Uterus (tissue), 4 donors: Measurements from ENCODE around the gene MRPS31. TPM values are rescaled to one million over a fixed set of nuclear protein-coding genes. Genes with fewer than 3 reads are reported as not detected.

ENCODE experiments used
- DNase-seq, 2 donors: peaks; one replicate each; pipeline ENCODE4 v3.0.0-alpha.2; 2019 to 2020
- H3K27ac ChIP-seq, 2 donors: fragments of 200-600 bp; sonication (generic); 1 replicate in 1 of 2; 2 replicates in 1 of 2; pipeline ENCODE4 v1.5.1; 2016 to 2018
- H3K27me3 ChIP-seq, 2 donors: fragments of 200-600 bp; sonication (generic); one replicate each; pipeline ENCODE4 v1.5.1; 2018 to 2019; ENCODE audit warnings: control low read depth in 1 of 2
- H3K36me3 ChIP-seq, 2 donors: fragments of 200-600 bp; sonication (generic); one replicate each; pipeline ENCODE4 v1.5.1; 2019; ENCODE audit warnings: control low read depth in 1 of 2
- H3K4me1 ChIP-seq, 2 donors: fragments of 200-600 bp; sonication (generic); one replicate each; pipeline ENCODE4 v1.5.1; 2018 to 2019; ENCODE audit warnings: control low read depth in 1 of 2
- H3K4me3 ChIP-seq, 2 donors: fragments of 200-600 bp; sonication (generic); 1 replicate in 1 of 2; 2 replicates in 1 of 2; pipeline ENCODE4 v1.5.1; 2018 to 2019; ENCODE audit warnings: mild to moderate bottlenecking in 1 of 2
- H3K9me3 ChIP-seq, 2 donors: fragments of 200-600 bp; sonication (generic); one replicate each; pipeline ENCODE4 v1.5.1; 2019; ENCODE audit warnings: control low read depth in 1 of 2
- POLR2A ChIP-seq, 2 donors: fragments of 450-650 bp; IDR thresholded peaks; one replicate each; pipeline ENCODE4 v1.6.1; 2016; ENCODE audit warnings: antibody characterized with exemption in 2 of 2, mild to moderate bottlenecking in 1 of 2, moderate library complexity in 1 of 2
- intact Hi-C: fragments of 100-400 bp; cut with DNase I; formaldehyde crosslinking; loops from one replicate; pipeline ENCODE4 v1.15.1; 2023; ENCODE audit warnings: low total_unique reads
- total RNA-seq, 4 donors: library from RNA; depleted of rRNA in 3 of 4; stranded (reverse); fragments of >200 nt in 3 of 4; gene quantifications; one replicate each; pipeline versions ENCODE4 v1.1.0 to v1.2.4, GENCODE V29; 2014 to 2023
- TF ChIP-seq, protein P1 (sequence below), 4 experiments: fragments of 200-600 bp in 2 of 4; fragments of 450-650 bp in 2 of 4; sonication (generic) in 2 of 4; IDR thresholded peaks; one replicate each; pipeline ENCODE4 v1.5.1; 2016 to 2019; ENCODE audit warnings: antibody characterized with exemption in 4 of 4, mild to moderate bottlenecking in 2 of 4, moderate library complexity in 1 of 4
- donor health status: DM: yes; HTN: yes; CAD: no.

Gene MRPS31
- total RNA-seq, 4 donors from 2014 or later, result 6.1 to 31.5 (median 27.9) TPM

DNA sequence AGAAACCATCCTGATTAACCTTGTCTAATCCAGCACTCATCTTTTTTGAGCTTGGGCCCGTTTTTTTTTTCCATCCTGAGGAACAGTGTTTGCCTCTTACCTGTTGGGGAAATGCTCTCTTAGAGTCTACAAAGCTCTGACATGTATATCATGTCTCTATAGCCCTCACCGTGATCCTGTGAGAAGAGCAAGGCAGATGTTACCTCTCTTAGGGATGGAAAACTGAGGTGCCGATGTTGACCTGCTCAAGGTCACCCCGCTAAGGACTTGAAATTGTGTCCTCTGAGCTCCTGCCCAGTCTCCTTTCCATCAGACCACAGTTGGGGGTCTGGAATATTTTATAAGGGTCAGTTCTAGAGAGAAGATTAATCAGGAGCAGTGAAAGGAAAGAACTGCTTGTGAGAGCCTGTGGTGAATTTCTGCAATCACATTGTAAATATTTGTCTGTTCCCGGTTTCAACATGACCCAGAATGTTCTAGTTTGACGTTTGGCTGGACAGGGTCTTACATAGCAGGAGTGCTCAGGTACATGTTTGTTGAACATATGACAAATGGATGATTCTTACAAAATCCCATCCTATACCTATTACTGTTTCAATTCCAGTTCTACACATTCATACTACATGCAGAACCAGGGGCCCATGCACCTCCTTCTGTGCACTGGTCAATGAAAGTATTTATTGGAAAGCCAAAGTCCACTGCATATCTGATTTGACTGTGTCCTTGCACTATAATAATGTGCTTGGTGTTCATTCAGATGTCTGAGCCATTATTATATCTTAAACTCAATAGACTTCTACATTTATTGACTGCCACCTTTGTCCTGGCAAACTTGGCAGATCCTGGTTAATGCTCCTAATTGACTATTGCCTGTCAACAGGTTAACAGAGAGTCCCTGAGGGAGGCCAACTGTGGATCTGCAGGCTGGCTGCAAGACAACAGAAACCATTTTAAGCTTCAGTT lies 30.5 kb upstream of the MRPS31 start:
- Histone ChIP-seq H3K27ac (no peak overlapping the region), H3K27me3 (no peaks in the 10 kb centered on the region), H3K4me1 (no peaks in the 10 kb centered on the region), H3K36me3 (no peaks in the 10 kb centered on the region), H3K9me3 (no peaks in the 10 kb centered on the region), H3K4me3 (no peak overlapping the region)
- intact Hi-C loops, result no loop called here
- TF ChIP-seq POLR2A (IDR thresholded peaks at IDR 0.05), result no peak
- TF ChIP-seq, protein P1, sequence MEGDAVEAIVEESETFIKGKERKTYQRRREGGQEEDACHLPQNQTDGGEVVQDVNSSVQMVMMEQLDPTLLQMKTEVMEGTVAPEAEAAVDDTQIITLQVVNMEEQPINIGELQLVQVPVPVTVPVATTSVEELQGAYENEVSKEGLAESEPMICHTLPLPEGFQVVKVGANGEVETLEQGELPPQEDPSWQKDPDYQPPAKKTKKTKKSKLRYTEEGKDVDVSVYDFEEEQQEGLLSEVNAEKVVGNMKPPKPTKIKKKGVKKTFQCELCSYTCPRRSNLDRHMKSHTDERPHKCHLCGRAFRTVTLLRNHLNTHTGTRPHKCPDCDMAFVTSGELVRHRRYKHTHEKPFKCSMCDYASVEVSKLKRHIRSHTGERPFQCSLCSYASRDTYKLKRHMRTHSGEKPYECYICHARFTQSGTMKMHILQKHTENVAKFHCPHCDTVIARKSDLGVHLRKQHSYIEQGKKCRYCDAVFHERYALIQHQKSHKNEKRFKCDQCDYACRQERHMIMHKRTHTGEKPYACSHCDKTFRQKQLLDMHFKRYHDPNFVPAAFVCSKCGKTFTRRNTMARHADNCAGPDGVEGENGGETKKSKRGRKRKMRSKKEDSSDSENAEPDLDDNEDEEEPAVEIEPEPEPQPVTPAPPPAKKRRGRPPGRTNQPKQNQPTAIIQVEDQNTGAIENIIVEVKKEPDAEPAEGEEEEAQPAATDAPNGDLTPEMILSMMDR (IDR thresholded peaks at IDR 0.05), result no peak
- no peak for DNase-seq

DNA sequence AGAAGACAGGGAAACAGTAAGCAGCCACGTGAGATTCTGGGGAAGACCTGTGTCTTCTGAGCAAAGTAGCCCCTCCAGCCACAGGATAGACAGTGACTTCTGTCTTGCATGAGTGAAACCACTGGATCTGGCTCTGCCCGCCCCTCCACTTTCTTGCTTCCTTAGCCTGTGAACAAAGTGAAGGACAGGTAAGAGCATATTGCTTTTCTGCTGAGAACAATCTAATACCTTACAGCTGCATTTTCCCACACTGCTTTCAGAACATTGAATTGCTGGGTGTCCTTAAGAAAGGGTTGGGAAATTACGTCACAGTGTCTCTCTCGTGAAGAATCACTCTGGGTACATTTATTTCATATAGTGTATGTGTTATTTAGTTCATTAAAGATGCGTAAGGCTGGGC lies 29.6 kb upstream of the MRPS31 start:
- DNase-seq, result no peak
- Histone ChIP-seq H3K27me3 (no peaks in the 10 kb centered on the region), H3K27ac (no peak overlapping the region), H3K4me3 (no peak overlapping the region), H3K4me1 (no peaks in the 10 kb centered on the region), H3K9me3 (no peaks in the 10 kb centered on the region), H3K36me3 (no peaks in the 10 kb centered on the region)
- TF ChIP-seq, protein P1 (IDR thresholded peaks at IDR 0.05), result no peak
- no peak for TF ChIP-seq POLR2A (IDR thresholded peaks at IDR 0.05)
- intact Hi-C loops, result no loop called here

DNA sequence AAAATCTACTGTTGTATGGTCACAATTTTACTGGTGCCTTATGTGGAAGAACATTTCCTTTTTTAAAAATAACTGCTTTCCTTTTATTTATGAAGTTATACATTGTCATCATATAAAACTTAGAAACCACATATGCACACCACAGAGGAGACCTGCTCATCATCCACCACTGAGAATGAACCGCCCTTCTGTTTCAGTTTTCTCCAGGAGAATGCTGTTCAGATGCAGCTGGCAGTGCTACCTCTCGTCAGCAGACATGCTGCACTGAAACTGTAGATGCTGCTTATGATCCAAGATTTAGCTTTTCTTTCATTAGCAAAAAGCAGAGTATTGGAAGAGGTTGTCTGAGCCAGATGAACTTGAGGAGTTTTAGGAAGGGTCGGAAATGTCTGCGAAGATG lies 28.5 kb upstream of the MRPS31 start:
- Histone ChIP-seq H3K4me3 (no peak overlapping the region), H3K4me1 (no peaks in the 10 kb centered on the region), H3K27me3 (no peaks in the 10 kb centered on the region), H3K36me3 (no peaks in the 10 kb centered on the region), H3K27ac (no peak overlapping the region), H3K9me3 (no peaks in the 10 kb centered on the region)
- intact Hi-C loops, result no loop called here
- DNase-seq, result no peak
- TF ChIP-seq, protein P1 (IDR thresholded peaks at IDR 0.05), result no peak
- TF ChIP-seq POLR2A (IDR thresholded peaks at IDR 0.05), result no peak

DNA sequence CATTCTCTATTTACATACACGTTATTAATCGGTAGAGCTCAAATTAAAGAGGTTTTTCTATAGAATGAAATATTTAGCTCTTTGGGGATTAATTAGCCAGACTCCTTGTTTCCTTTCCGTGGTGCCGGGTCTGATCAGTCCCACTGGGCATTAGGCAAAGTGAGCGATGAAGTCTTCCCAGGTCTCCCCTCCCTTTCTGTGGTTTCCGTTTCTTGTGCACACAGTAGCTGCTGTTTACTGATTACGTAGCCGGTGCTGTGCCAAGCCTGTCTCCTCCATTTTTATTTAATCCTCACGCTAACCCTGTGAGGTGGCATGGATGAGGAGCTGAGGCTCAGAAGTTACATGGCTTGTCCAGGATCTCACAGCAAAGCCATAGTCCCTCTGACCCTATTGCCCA lies 27.4 kb upstream of the MRPS31 start:
- no peak overlapping the region for H3K27ac ChIP-seq
- H3K4me1 ChIP-seq, result no peaks in the 10 kb centered on the region
- DNase-seq, result no peak
- H3K36me3 ChIP-seq, result no peaks in the 10 kb centered on the region
- H3K4me3 ChIP-seq, result no peak overlapping the region
- no peaks in the 10 kb centered on the region for H3K27me3 ChIP-seq
- no peak for TF ChIP-seq POLR2A (IDR thresholded peaks at IDR 0.05)
- TF ChIP-seq, protein P1 (IDR thresholded peaks at IDR 0.05), result no peak
- H3K9me3 ChIP-seq, result no peaks in the 10 kb centered on the region
- intact Hi-C loops, result no loop called here

DNA sequence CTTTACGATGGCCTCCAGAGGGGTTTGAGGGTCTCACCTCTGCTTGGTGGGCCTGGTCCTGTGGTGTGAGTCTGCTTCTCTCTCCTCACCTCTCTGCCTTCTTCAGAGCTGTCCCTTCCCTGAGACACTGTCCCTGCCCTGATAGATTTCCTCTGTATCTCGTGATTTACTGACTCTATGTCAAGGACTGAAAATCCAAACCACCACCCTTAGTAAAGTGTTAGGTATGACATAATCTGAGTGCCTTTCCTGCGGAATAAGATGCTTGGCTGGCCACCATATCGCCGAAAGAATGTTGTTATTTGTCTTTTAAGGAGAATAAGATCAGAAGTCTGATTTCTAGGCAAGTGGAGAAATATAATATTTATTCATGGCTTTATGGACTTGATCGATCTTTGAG lies 25.7 kb upstream of the MRPS31 start:
- TF ChIP-seq, protein P1 (IDR thresholded peaks at IDR 0.05), result no peak
- no peak for TF ChIP-seq POLR2A (IDR thresholded peaks at IDR 0.05)
- Histone ChIP-seq H3K36me3 (no peaks in the 10 kb centered on the region), H3K4me1 (no peaks in the 10 kb centered on the region), H3K9me3 (no peaks in the 10 kb centered on the region), H3K27me3 (no peaks in the 10 kb centered on the region), H3K4me3 (no peak overlapping the region), H3K27ac (no peak overlapping the region)
- DNase-seq, result no peak
- intact Hi-C loops, result no loop called here
